Karpas-422 (cell line): ENCODE data around the gene ST6GALNAC2. TPM values are rescaled to one million over a fixed set of nuclear protein-coding genes. Genes with fewer than 3 reads are reported as not detected.
A peak's percentile ranks its signal among the peaks of the same experiment; 100 is the strongest.

Source experiments
- DNase-seq: peaks from one replicate; pipeline ENCODE4 v3.0.0-alpha.2; 2015
- H2AFZ ChIP-seq: fragments of 200-600 bp; sonication (generic); 2 replicates; pipeline ENCODE4 v1.6.1; 2014; ENCODE audit warnings: antibody characterized with exemption, low read length, mixed read lengths
- H3K27ac ChIP-seq: fragments of 200-600 bp; sonication (generic); 2 replicates; pipeline ENCODE4 v1.5.1; 2014; ENCODE audit warnings: mild to moderate bottlenecking, low read length, moderate library complexity
- H3K27me3 ChIP-seq: fragments of 200-600 bp; sonication (generic); 2 replicates; pipeline ENCODE4 v1.6.1; 2014; ENCODE audit warnings: low read length, mixed read lengths
- H3K36me3 ChIP-seq: fragments of 200-600 bp; sonication (generic); 2 replicates; pipeline ENCODE4 v1.6.1; 2014; ENCODE audit warnings: low read length, mixed read lengths; ENCODE audit not compliant: insufficient read depth
- H3K4me1 ChIP-seq: fragments of 200-600 bp; sonication (generic); 2 replicates; pipeline ENCODE4 v1.6.1; 2014; ENCODE audit warnings: mild to moderate bottlenecking, low read length, mixed read lengths
- H3K4me2 ChIP-seq: fragments of 200-600 bp; sonication (generic); 2 replicates; pipeline ENCODE4 v1.6.1; 2014; ENCODE audit warnings: low read length, low read depth, mild to moderate bottlenecking; ENCODE audit not compliant: poor library complexity, severe bottlenecking
- H3K4me3 ChIP-seq: fragments of 200-600 bp; sonication (generic); 2 replicates; pipeline ENCODE4 v1.5.1; 2014; ENCODE audit warnings: mild to moderate bottlenecking, antibody characterized with exemption, low read length, mixed read lengths
- H3K79me2 ChIP-seq: fragments of 200-600 bp; sonication (generic); 2 replicates; pipeline ENCODE4 v1.6.1; 2014; ENCODE audit warnings: mild to moderate bottlenecking, low read length, mixed read lengths
- H3K9ac ChIP-seq: fragments of 200-600 bp; sonication (generic); 2 replicates; pipeline ENCODE4 v1.6.0; 2014; ENCODE audit warnings: low read length
- H3K9me2 ChIP-seq: fragments of 200-600 bp; sonication (generic), shearing (Covaris generic); replicated peaks from 2 replicates; pipeline ENCODE4 v1.6.0; 2014; ENCODE audit warnings: mild to moderate bottlenecking, low read length, moderate library complexity; ENCODE audit not compliant: insufficient read depth
- H3K9me3 ChIP-seq: fragments of 300-700, 200-600 bp; sonication (generic); 2 replicates; pipeline ENCODE4 v1.6.1; 2014; ENCODE audit warnings: low read length, mixed read lengths
- H4K20me1 ChIP-seq: fragments of 200-600 bp; sonication (generic); 2 replicates; pipeline ENCODE4 v1.6.1; 2014; ENCODE audit warnings: mild to moderate bottlenecking, antibody characterized with exemption, low read length, low read depth; ENCODE audit not compliant: insufficient read depth
- total RNA-seq: library from RNA; depleted of rRNA; stranded (reverse); fragments of >200 nt; shearing (Covaris generic); gene quantifications from 2 replicates; pipeline ENCODE4 v1.2.3, GENCODE V29; 2014; ENCODE audit warnings: low replicate concordance

Gene ST6GALNAC2
- total RNA-seq, 1 experiment from 2014 or later, result not detected

- H3K4me3 ChIP-seq, result no peak overlapping the region
- H4K20me1 ChIP-seq, result no peaks in the 10 kb centered on the region
- H3K27me3 ChIP-seq, result no peaks in the 10 kb centered on the region
These were observed 40.9 kb downstream of the ST6GALNAC2 start for GRCh38 chr17:76544546-76545365.

GRCh38 chr17:76543826-76544545, 41.7 kb downstream of the ST6GALNAC2 start:
- Histone ChIP-seq H3K4me2 (no peak overlapping the region), H3K27ac (no peak overlapping the region), H3K79me2 (no peaks in the 10 kb centered on the region), H3K9ac (no peak overlapping the region), H3K9me2 (no peaks in the 10 kb centered on the region), H4K20me1 (no peaks in the 10 kb centered on the region), H3K36me3 (no peaks in the 10 kb centered on the region), H2AFZ (no peak overlapping the region), H3K9me3 (no peaks in the 10 kb centered on the region), H3K4me1 (peaks cover 9% of the 10 kb centered on the region), H3K4me3 (no peak overlapping the region), H3K27me3 (no peaks in the 10 kb centered on the region)
- DNase-seq, result no peak

More at GRCh38 chr17:76544546-76545365, 40.9 kb downstream of the ST6GALNAC2 start:
- no peak overlapping the region for H3K27ac ChIP-seq
- no peak overlapping the region for H3K9ac ChIP-seq
- H3K79me2 ChIP-seq, result no peaks in the 10 kb centered on the region
- no peaks in the 10 kb centered on the region for H3K9me3 ChIP-seq
- H3K36me3 ChIP-seq, result no peaks in the 10 kb centered on the region
- no peak overlapping the region for H2AFZ ChIP-seq
- no peaks in the 10 kb centered on the region for H3K9me2 ChIP-seq
- H3K4me1 ChIP-seq, result peaks cover 9% of the 10 kb centered on the region
- no peak overlapping the region for H3K4me2 ChIP-seq
- DNase-seq, result no peak

GRCh38 chr17:76543482-76543825, 42.2 kb downstream of the ST6GALNAC2 start:
- no peaks in the 10 kb centered on the region for H3K79me2 ChIP-seq

GRCh38 chr17:76542984-76543383, 42.7 kb downstream of the ST6GALNAC2 start:
- H4K20me1 ChIP-seq, result no peaks in the 10 kb centered on the region
- no peak overlapping the region for H3K9ac ChIP-seq
- no peaks in the 10 kb centered on the region for H3K9me3 ChIP-seq
- H2AFZ ChIP-seq, result no peak overlapping the region
- H3K27me3 ChIP-seq, result no peaks in the 10 kb centered on the region
- H3K4me1 ChIP-seq, result peaks cover 9% of the 10 kb centered on the region
- no peak overlapping the region for H3K27ac ChIP-seq
- no peak for DNase-seq
- H3K4me3 ChIP-seq, result no peak overlapping the region
- H3K79me2 ChIP-seq, result no peaks in the 10 kb centered on the region
- no peak overlapping the region for H3K4me2 ChIP-seq
- H3K36me3 ChIP-seq, result no peaks in the 10 kb centered on the region
- no peaks in the 10 kb centered on the region for H3K9me2 ChIP-seq

More at GRCh38 chr17:76543482-76543825, 42.2 kb downstream of the ST6GALNAC2 start:
- Histone ChIP-seq H3K4me3 (no peak overlapping the region), H4K20me1 (no peaks in the 10 kb centered on the region), H3K36me3 (no peaks in the 10 kb centered on the region), H3K27me3 (no peaks in the 10 kb centered on the region), H3K4me2 (no peak overlapping the region), H3K9me3 (no peaks in the 10 kb centered on the region), H2AFZ (no peak overlapping the region), H3K4me1 (peaks cover 9% of the 10 kb centered on the region), H3K27ac (no peak overlapping the region), H3K9ac (no peak overlapping the region), H3K9me2 (no peaks in the 10 kb centered on the region)
- DNase-seq, result no peak

GRCh38 chr17:76542566-76542971, 43.1 kb downstream of the ST6GALNAC2 start:
- no peaks in the 10 kb centered on the region for H3K27me3 ChIP-seq
- H3K9me3 ChIP-seq, result no peaks in the 10 kb centered on the region
- no peak overlapping the region for H3K4me2 ChIP-seq
- no peaks in the 10 kb centered on the region for H3K79me2 ChIP-seq
- no peak overlapping the region for H3K27ac ChIP-seq
- no peak for DNase-seq
- H3K4me3 ChIP-seq, result no peak overlapping the region
- no peak overlapping the region for H3K9ac ChIP-seq
- peaks cover 9% of the 10 kb centered on the region for H3K4me1 ChIP-seq
- no peak overlapping the region for H2AFZ ChIP-seq
- H3K9me2 ChIP-seq, result no peaks in the 10 kb centered on the region
- no peaks in the 10 kb centered on the region for H4K20me1 ChIP-seq
- H3K36me3 ChIP-seq, result no peaks in the 10 kb centered on the region

- Histone ChIP-seq H3K9me3 (no peaks in the 10 kb centered on the region), H4K20me1 (no peaks in the 10 kb centered on the region), H2AFZ (no peak overlapping the region), H3K9ac (no peak overlapping the region), H3K4me2 (no peak overlapping the region), H3K4me3 (no peak overlapping the region), H3K36me3 (no peaks in the 10 kb centered on the region), H3K9me2 (no peaks in the 10 kb centered on the region), H3K4me1 (peaks cover 9% of the 10 kb centered on the region), H3K27me3 (no peaks in the 10 kb centered on the region), H3K27ac (no peak overlapping the region), H3K79me2 (no peaks in the 10 kb centered on the region)
- DNase-seq, result no peak
These were observed 43.8 kb downstream of the ST6GALNAC2 start for GRCh38 chr17:76541739-76542454.

GRCh38 chr17:76540381-76541300, 45.0 kb downstream of the ST6GALNAC2 start:
- Histone ChIP-seq H3K4me3 (no peak overlapping the region), H3K79me2 (no peaks in the 10 kb centered on the region), H3K27me3 (no peaks in the 10 kb centered on the region), H3K9me3 (no peaks in the 10 kb centered on the region), H3K27ac (no peak overlapping the region), H3K9ac (peak overlapping the region; percentile 24; the same call in 1 of the 2 replicates), H3K4me1 (peaks cover 9% of the 10 kb centered on the region), H3K36me3 (no peaks in the 10 kb centered on the region), H2AFZ (no peak overlapping the region), H4K20me1 (no peaks in the 10 kb centered on the region), H3K9me2 (no peaks in the 10 kb centered on the region), H3K4me2 (peak overlapping the region; percentile 26)
- peak; percentile 94 for DNase-seq
